NCI-H146 (cell line): Measurements from ENCODE around the gene NFKBIA.
"Not testable (repeated sequence)": the region's sequence is repeated elsewhere in the genome, so short reads cannot be mapped to it uniquely, and the experiment has no call there.

Experiments used
- DNase-seq: peaks from one replicate; lab custom pipeline; 2025; lab: John Stamatoyannopoulos, UW

Gene NFKBIA

GRCh38 chr14:35404449-35405303 is at the start of gene NFKBIA:
Gene NFKBIA, minus strand, starts transcription at chr14:35404749. Its CDS starts 105 bp downstream, at chr14:35404644.
- peak; percentile 73 for DNase-seq

GRCh38 chr14:35446450-35446849 is 41.9 kb upstream of the NFKBIA start:
- DNase-seq: no peak

- DNase-seq: no peak
These were observed 39.6 kb upstream of the NFKBIA start for GRCh38 chr14:35444104-35444503.

- no peak for DNase-seq
These were observed 36.6 kb upstream of the NFKBIA start for GRCh38 chr14:35441160-35441559.

GRCh38 chr14:35438910-35439713 is 34.6 kb upstream of the NFKBIA start:
- DNase-seq: no peak

- DNase-seq: not testable (repeated sequence)
These were observed 33.9 kb upstream of the NFKBIA start for GRCh38 chr14:35438492-35438891.

GRCh38 chr14:35435177-35435576 is 30.6 kb upstream of the NFKBIA start:
- no peak for DNase-seq

GRCh38 chr14:35433826-35434225 is 29.3 kb upstream of the NFKBIA start:
- no peak for DNase-seq

GRCh38 chr14:35430459-35431199 is 26.1 kb upstream of the NFKBIA start:
- DNase-seq: no peak

GRCh38 chr14:35429951-35430350 is 25.4 kb upstream of the NFKBIA start:
- no peak for DNase-seq

GRCh38 chr14:35425850-35426249 is 21.3 kb upstream of the NFKBIA start:
- no peak for DNase-seq

- DNase-seq: no peak
These were observed 19.1 kb upstream of the NFKBIA start for GRCh38 chr14:35423621-35424020.

GRCh38 chr14:35420036-35420811 is 15.7 kb upstream of the NFKBIA start:
- peak; percentile 17 for DNase-seq

- DNase-seq: no peak
These were observed 14.9 kb upstream of the NFKBIA start for GRCh38 chr14:35419429-35419841.

GRCh38 chr14:35418093-35418492 is 13.5 kb upstream of the NFKBIA start:
- no peak for DNase-seq

GRCh38 chr14:35416108-35416750 is 11.7 kb upstream of the NFKBIA start:
- peak; percentile 13 for DNase-seq

GRCh38 chr14:35414365-35414764 is 9.8 kb upstream of the NFKBIA start:
- no peak for DNase-seq

- DNase-seq: no peak
These were observed 7.9 kb upstream of the NFKBIA start for GRCh38 chr14:35412272-35413056.

- no peak for DNase-seq
These were observed 6.3 kb upstream of the NFKBIA start for GRCh38 chr14:35410858-35411257.

- DNase-seq: no peak
These were observed 5.0 kb upstream of the NFKBIA start for GRCh38 chr14:35409595-35409994.
